NCI-H82 (cell line): ENCODE measurements around the gene ASIC3.

Experiments used
- DNase-seq: peaks from one replicate; lab custom pipeline; 2025; lab: John Stamatoyannopoulos, UW

ASIC3 gene

GRCh38 chr7:151070574-151070960 lies 22.2 kb downstream of the ASIC3 start:
- no peak for DNase-seq

- DNase-seq, result no peak
These were observed 22.9 kb downstream of the ASIC3 start for GRCh38 chr7:151071032-151071866.

DNA sequence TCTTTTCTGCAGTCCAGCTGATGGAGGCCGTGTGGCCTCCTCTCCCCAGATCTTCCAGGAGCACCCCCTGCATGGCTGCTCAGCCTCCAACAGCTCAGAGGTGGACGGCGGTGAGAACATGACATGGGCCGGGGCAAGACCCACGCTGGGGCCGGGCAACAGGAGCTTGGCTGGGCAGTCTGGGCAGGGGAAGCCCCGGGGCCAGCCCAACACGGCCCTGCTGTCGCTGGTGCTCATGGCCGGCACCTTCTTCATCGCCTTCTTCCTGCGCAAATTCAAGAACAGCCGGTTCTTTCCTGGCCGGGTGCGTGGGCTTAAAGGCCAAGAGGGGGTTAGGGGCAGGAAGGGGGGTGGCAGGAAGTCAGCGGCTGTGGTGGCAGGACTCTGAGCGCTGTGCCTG lies 25.7 kb downstream of the ASIC3 start:
- DNase-seq, result no peak

- DNase-seq, result no peak
These were observed 26.7 kb downstream of the ASIC3 start for GRCh38 chr7:151074817-151075661.

- DNase-seq, result no peak
These were observed 27.3 kb downstream of the ASIC3 start for GRCh38 chr7:151075662-151075971.

- DNase-seq, result no peak
These were observed 27.7 kb downstream of the ASIC3 start for GRCh38 chr7:151075978-151076426.

- peak; percentile 37 for DNase-seq
These were observed 28.8 kb downstream of the ASIC3 start for GRCh38 chr7:151076863-151077704.

DNA sequence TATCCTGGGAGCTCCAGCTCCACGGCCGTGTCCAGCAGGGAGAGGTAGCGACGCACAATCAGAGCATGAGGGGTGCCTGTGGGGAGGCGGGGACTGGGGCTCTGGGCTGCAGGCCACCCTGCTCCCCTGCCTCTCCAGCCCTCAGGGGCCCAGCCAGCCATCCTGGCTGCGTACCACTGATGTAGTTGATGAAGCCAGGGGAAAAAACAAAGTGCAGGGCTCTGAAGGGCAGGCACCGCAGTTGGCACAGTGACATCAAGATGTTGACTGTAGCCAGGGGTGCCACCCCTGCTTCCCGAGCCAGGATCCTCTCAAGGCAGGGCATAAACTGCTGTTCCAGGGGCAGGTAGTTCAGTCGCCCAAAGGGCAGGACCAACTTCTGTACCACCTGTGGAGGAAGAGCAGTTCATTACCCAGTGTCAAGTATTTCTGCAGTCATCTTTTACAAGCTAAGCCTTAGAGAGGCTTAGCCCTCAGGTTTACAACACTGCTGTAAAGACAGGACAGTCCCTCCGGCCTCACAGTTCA lies 29.4 kb downstream of the ASIC3 start:
- no peak for DNase-seq

- peak; percentile 49 for DNase-seq
These were observed 30.1 kb downstream of the ASIC3 start for GRCh38 chr7:151078233-151079040.

DNA sequence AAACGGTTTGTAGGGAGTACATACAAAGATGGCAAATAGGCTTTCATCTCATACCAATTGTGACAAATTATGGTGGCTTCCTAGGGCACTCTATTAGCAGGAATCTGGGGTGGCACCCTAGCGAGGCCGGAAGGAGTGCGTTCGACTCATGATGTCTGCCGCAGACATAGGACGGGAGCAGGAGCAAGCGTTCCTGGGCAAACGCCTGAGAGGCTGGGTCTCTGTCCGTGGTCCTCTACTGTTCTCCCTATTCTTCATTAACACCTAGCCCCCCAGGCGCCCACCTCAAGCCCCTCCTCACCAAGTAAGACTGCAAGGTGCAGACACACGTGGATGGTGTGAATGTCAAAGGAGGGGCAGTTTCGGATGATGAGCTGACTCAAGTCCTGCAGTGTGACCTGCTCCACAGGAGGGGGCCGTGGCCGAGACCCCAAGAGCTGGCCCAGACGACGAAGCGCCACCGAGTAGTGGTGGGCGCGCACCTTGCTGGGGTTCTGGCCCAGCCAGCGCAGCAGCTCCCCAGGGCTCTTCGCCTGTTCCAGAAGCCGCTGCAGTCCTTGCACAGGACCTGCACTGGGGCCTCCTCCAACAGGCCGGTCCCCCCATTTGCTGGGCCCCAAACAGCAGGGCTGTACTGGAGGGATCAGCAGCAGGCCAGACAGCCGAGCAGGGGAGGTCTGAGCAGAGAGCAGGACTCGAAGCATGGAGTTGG lies 31.0 kb downstream of the ASIC3 start:
- DNase-seq, result no peak

- DNase-seq, result peak; percentile 50
These were observed 31.8 kb downstream of the ASIC3 start for GRCh38 chr7:151080067-151080521.

- DNase-seq, result peak; percentile 95
These were observed 32.3 kb downstream of the ASIC3 start, which contains the start of gene FASTK for GRCh38 chr7:151080522-151081169. Gene FASTK, minus strand, starts transcription at chr7:151080809. Its CDS starts 43 bp downstream, at chr7:151080766.

GRCh38 chr7:151081170-151082101 lies 33.1 kb downstream of the ASIC3 start:
- DNase-seq, result peak; percentile 64

- DNase-seq, result peak; percentile 64
These were observed 34.1 kb downstream of the ASIC3 start for GRCh38 chr7:151082141-151083070.

GRCh38 chr7:151083071-151083823 lies 34.9 kb downstream of the ASIC3 start, which contains the start of gene TMUB1:
Gene TMUB1, minus strand, starts transcription at chr7:151083493. Its CDS starts 930 bp downstream, at chr7:151082563.
- DNase-seq, result peak; percentile 90

DNA sequence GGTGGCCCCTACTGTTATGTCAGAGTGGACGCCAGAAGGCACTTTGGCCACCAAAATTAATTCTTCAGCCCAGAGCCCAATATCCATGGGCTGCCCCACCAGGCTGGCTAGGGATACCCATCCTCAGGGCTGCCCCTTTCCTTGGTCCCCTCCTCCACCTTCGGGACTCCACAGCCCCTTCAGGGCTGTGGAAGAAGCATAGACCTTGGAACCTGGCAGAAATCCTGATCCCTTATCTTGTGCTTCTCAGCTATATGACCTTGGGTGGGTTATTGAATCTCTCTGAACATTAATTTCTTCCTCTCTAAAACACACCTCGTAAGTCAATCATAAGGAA lies 35.5 kb downstream of the ASIC3 start:
- DNase-seq, result peak; percentile 63

DNA sequence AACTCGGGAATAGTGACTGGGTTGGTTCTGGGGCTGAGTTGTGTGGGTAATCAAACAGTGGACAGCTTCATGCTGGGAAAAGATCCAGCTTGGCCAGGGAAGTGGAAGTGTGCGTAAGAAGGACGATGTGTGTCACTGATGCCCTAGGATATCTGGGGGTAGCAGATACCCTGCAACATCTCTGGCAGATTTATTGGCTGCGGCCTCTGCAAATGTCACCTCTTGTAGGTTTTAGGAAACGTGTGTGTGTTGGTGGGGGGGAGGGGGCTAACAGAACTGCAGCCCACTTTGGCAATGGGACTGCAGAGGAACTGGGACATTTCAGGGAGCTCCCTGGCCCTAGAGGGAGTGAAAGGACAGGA lies 37.0 kb downstream of the ASIC3 start:
- no peak for DNase-seq
